Fibroblast of the aortic adventitia (primary cell): ENCODE measurements around the gene PLCD3. TPM values are rescaled to one million over a fixed set of nuclear protein-coding genes. Genes with fewer than 3 reads are reported as not detected.

Source experiments
- DNase-seq: peaks from one replicate; pipeline ENCODE4 v3.0.0-alpha.2; 2010; ENCODE audit warnings: low read depth
- H3K4me3 ChIP-seq: 2 replicates; pipeline ENCODE4 v1.5.1; 2011; ENCODE audit warnings: low read depth, mild to moderate bottlenecking, control low read depth, low read length, moderate library complexity
- CTCF ChIP-seq: IDR thresholded peaks from 2 replicates; pipeline ENCODE4 v1.5.1; 2011; ENCODE audit warnings: mild to moderate bottlenecking, low read length, control low read depth, inconsistent platforms; ENCODE audit not compliant: insufficient read depth
- total RNA-seq: library from RNA; depleted of rRNA; stranded (reverse); fragments of >200 nt; gene quantifications from 2 replicates; pipeline ENCODE4 v1.2.3, GENCODE V29; 2012; ENCODE audit warnings: low replicate concordance

Gene PLCD3
- total RNA-seq, 1 donor, result 86.3 TPM

- peak; percentile 78 for DNase-seq
- TF ChIP-seq CTCF, result peak; percentile 87
- H3K4me3 ChIP-seq, result peak overlapping the region; percentile 81
These were observed 16.8 kb upstream of the PLCD3 start for GRCh38 chr17:45149037-45149668.

GRCh38 chr17:45148183-45149036 is 16.1 kb upstream of the PLCD3 start, which contains the start of gene HEXIM1:
Gene HEXIM1 (plus strand): TSS chr17:45148475. CDS start chr17:45149191, 716 bp downstream.
- H3K4me3 ChIP-seq, result peak within 1 kb of the TSS; percentile 81
- no peak for TF ChIP-seq CTCF
- peak; percentile 100 for DNase-seq

- peak overlapping the region; percentile 75 for H3K4me3 ChIP-seq
- no peak for TF ChIP-seq CTCF
- DNase-seq, result peak; percentile 98
These were observed 15.4 kb upstream of the PLCD3 start for GRCh38 chr17:45147581-45148182.

- DNase-seq, result peak; percentile 92
- H3K4me3 ChIP-seq, result peak overlapping the region; percentile 75
- no peak for TF ChIP-seq CTCF
These were observed 14.7 kb upstream of the PLCD3 start for GRCh38 chr17:45146890-45147580.

- no peak for DNase-seq
- TF ChIP-seq CTCF, result no peak
- H3K4me3 ChIP-seq, result peak overlapping the region; percentile 75
These were observed 14.2 kb upstream of the PLCD3 start for GRCh38 chr17:45146592-45146889.

- no peak for DNase-seq
- no peak for TF ChIP-seq CTCF
- no peak overlapping the region for H3K4me3 ChIP-seq
These were observed 13.9 kb upstream of the PLCD3 start for GRCh38 chr17:45146166-45146565.
